ENCODE results near the gene ATXN3L.

DNA sequence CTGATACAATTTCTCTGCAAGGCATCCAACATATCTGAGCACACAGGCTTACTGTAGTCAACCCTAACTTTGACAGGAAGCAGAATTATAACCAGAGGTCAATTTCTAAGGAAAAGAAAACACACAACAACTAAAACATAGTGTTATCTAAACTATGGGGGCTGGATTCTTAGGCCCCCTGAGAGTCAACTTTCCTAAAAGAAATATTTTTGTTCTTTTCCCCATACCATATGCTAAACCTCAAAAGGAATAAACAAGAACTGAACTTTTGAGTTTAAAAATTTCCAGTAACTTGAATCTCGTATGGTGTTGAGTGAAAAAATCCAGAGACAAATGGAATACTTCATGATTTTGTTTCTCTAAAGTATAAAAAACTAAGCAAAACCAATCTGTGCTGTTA is 42.9 kb downstream of the ATXN3L start:
- TF ChIP-seq CTCF (IDR thresholded peaks at IDR 0.05) (no peak), POLR2A (IDR thresholded peaks at IDR 0.05) (no peak)

Measured in upper lobe of left lung (tissue), 4 donors.